Tibial nerve (tissue), 4 donors: ENCODE measurements around the gene PTMA.

Experiments used
- EP300 ChIP-seq, 2 donors: sonication (generic); formaldehyde crosslinking; IDR thresholded peaks; one replicate each; pipeline ENCODE4 v1.6.1; 2017; ENCODE audit warnings: antibody characterized with exemption in 2 of 2, mild to moderate bottlenecking in 1 of 2
- POLR2A ChIP-seq, 2 donors: fragments of 450-650 bp; IDR thresholded peaks; one replicate each; pipeline ENCODE4 v1.6.1; 2017; ENCODE audit warnings: antibody characterized with exemption in 2 of 2, mild to moderate bottlenecking in 2 of 2, moderate library complexity in 2 of 2
- TF ChIP-seq, protein P1 (sequence below), 5 experiments: fragments of 200-600 bp in 3 of 5; fragments of 450-650 bp in 2 of 5; sonication (generic) in 3 of 5; IDR thresholded peaks; one replicate each; pipeline ENCODE4 v1.5.1; 2016 to 2019; ENCODE audit warnings: antibody characterized with exemption in 5 of 5, mild to moderate bottlenecking in 3 of 5, moderate library complexity in 2 of 5

DNA sequence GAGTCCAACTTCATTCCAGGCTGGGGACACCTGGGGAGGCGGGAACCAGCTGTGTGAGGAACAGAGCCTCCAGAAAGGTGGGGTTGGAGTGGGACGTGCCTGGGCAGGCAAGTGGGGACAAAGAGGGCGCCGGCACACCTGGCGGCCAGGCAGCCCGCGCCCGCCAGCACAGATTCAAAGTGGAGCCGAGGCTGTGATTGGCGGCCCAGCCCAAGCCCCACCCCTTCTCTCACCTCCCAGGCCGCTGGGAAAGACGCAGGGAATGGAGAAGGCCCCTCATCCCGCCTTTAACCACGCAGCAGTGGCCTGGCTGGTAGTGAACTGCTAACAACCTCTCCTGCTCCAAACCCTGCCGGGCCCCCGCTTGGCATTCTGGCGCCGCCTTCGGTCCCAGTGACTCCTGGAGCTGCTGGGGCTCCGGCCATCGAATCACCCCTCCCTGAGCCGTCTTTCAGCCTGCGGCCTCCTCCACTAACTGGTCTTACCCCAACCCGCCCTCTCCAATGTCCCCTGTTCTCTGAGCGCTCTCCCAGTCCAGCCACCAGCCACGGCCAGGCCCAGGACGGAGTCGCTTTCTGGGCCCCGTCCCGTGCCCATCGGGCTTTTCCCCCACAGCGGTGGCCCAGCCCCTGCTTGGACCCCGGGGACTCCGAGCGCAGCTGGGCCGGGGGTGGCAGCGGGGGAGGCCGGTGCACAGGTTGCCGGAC is 27.9 kb upstream of the PTMA start:
- TF ChIP-seq, protein P1, sequence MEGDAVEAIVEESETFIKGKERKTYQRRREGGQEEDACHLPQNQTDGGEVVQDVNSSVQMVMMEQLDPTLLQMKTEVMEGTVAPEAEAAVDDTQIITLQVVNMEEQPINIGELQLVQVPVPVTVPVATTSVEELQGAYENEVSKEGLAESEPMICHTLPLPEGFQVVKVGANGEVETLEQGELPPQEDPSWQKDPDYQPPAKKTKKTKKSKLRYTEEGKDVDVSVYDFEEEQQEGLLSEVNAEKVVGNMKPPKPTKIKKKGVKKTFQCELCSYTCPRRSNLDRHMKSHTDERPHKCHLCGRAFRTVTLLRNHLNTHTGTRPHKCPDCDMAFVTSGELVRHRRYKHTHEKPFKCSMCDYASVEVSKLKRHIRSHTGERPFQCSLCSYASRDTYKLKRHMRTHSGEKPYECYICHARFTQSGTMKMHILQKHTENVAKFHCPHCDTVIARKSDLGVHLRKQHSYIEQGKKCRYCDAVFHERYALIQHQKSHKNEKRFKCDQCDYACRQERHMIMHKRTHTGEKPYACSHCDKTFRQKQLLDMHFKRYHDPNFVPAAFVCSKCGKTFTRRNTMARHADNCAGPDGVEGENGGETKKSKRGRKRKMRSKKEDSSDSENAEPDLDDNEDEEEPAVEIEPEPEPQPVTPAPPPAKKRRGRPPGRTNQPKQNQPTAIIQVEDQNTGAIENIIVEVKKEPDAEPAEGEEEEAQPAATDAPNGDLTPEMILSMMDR (IDR thresholded peaks at IDR 0.05): no peak
- no peak for TF ChIP-seq POLR2A (IDR thresholded peaks at IDR 0.05)
- no peak for TF ChIP-seq EP300 (IDR thresholded peaks at IDR 0.05)
